Mammary epithelial cell (primary cell): ENCODE measurements around the gene STAM.

Experiments
- CTCF ChIP-seq, 2 donors: IDR thresholded peaks in 1 of 2; conservative IDR thresholded peaks in 1 of 2; 2 replicates each; pipeline ENCODE4 v1.5.1; 2011 to 2012; ENCODE audit warnings: inconsistent platforms in 2 of 2, low read length in 2 of 2, mild to moderate bottlenecking in 2 of 2, control low read depth in 1 of 2, low read depth in 1 of 2; ENCODE audit not compliant: insufficient read depth in 1 of 2; ENCODE audit errors: extremely low read depth in 1 of 2
- EZH2 ChIP-seq: IDR thresholded peaks from 2 replicates; pipeline ENCODE4 v1.6.1; 2012; ENCODE audit warnings: low read length, inconsistent platforms, borderline replicate concordance

- TF ChIP-seq CTCF (conservative IDR thresholded peaks at IDR 0.05 in 1 of 2, IDR thresholded peaks at IDR 0.05 in 1 of 2; ENCODE audit: extremely low read depth in 1 of 2, insufficient read depth in 1 of 2, low read depth in 1 of 2, low read length in 2 of 2) (no peak), EZH2 (no peak)
Measured at GRCh38 chr10:17758200-17758599, 114.2 kb downstream of the STAM start.
